HG03432 (cell line): ENCODE results near the gene GAL3ST1.
"Not testable (repeated sequence)": the region's sequence is repeated elsewhere in the genome, so short reads cannot be mapped to it uniquely, and the experiment has no call there.

ENCODE experiments used
- ATAC-seq: cut with Tn5 transposase; IDR thresholded peaks from one replicate; pipeline ENCODE4 v1.9.1; 2021; ENCODE audit warnings: mild to moderate bottlenecking, moderate library complexity; ENCODE audit not compliant: unreplicated experiment

GAL3ST1 gene

GRCh38 chr22:30574095-30574981 is at the start of gene GAL3ST1:
GAL3ST1 (minus strand) TSS chr22:30574665; CDS start chr22:30557392, 17,273 bp downstream.
- no peak for ATAC-seq

- ATAC-seq, result not testable (repeated sequence)
Observed at GRCh38 chr22:30619909-30620308, 45.4 kb upstream of the GAL3ST1 start.

GRCh38 chr22:30617819-30618218 is 43.4 kb upstream of the GAL3ST1 start:
- no peak for ATAC-seq

GRCh38 chr22:30615543-30615954 is 41.1 kb upstream of the GAL3ST1 start:
- ATAC-seq, result no peak

GRCh38 chr22:30614879-30615278 is 40.4 kb upstream of the GAL3ST1 start:
- no peak for ATAC-seq

GRCh38 chr22:30614268-30614667 is 39.8 kb upstream of the GAL3ST1 start:
- ATAC-seq, result no peak

GRCh38 chr22:30612789-30613188 is 38.3 kb upstream of the GAL3ST1 start:
- no peak for ATAC-seq

- ATAC-seq, result no peak
Observed at GRCh38 chr22:30611197-30611596, 36.7 kb upstream of the GAL3ST1 start.

GRCh38 chr22:30610299-30610698 is 35.8 kb upstream of the GAL3ST1 start:
- no peak for ATAC-seq

- peak; percentile 46 for ATAC-seq
Observed at GRCh38 chr22:30609260-30610185, 35.1 kb upstream of the GAL3ST1 start.

- ATAC-seq, result no peak
Observed at GRCh38 chr22:30607939-30608338, 33.5 kb upstream of the GAL3ST1 start.

GRCh38 chr22:30607300-30607930 is 33.0 kb upstream of the GAL3ST1 start:
- no peak for ATAC-seq

- peak; percentile 50 for ATAC-seq
Observed at GRCh38 chr22:30606455-30607299, 32.2 kb upstream of the GAL3ST1 start, which contains the start of gene TCN2. TCN2 (plus strand) TSS chr22:30607174; CDS start chr22:30607332, 158 bp downstream.

GRCh38 chr22:30605449-30606110 is 31.1 kb upstream of the GAL3ST1 start:
- ATAC-seq, result no peak

GRCh38 chr22:30604723-30605122 is 30.3 kb upstream of the GAL3ST1 start:
- no peak for ATAC-seq

GRCh38 chr22:30603801-30604200 is 29.3 kb upstream of the GAL3ST1 start:
- ATAC-seq, result no peak

- no peak for ATAC-seq
Observed at GRCh38 chr22:30602049-30602448, 27.6 kb upstream of the GAL3ST1 start.

- no peak for ATAC-seq
Observed at GRCh38 chr22:30601464-30601863, 27.0 kb upstream of the GAL3ST1 start.

GRCh38 chr22:30600921-30601320 is 26.5 kb upstream of the GAL3ST1 start:
- no peak for ATAC-seq

- no peak for ATAC-seq
Observed at GRCh38 chr22:30598986-30599385, 24.5 kb upstream of the GAL3ST1 start.
